Naive B cell (primary cell): ENCODE measurements around the gene ZBTB20. TPM values are rescaled to one million over a fixed set of nuclear protein-coding genes. Genes with fewer than 3 reads are reported as not detected.

Experiments used
- ATAC-seq, 2 donors: fragments of 150-1000 bp; cut with Tn5 transposase; 2 replicates each; pipeline ENCODE4 v1.10.0; 2021; ENCODE audit warnings: low read depth in 2 of 2, mild to moderate bottlenecking in 2 of 2, moderate library complexity in 2 of 2
- DNase-seq: peaks from one replicate; pipeline ENCODE4 v3.0.0; 2022
- H3K27ac Mint-ChIP-seq, 6 donors: one replicate each; pipeline ENCODE4 v1.8.0; 2020 to 2022; ENCODE audit warnings: mild to moderate bottlenecking in 6 of 6, mixed read lengths in 6 of 6, moderate library complexity in 5 of 6, inconsistent platforms in 2 of 6
- H3K27me3 Mint-ChIP-seq, 3 donors: one replicate each; pipeline ENCODE4 v1.8.0; 2021 to 2022; ENCODE audit warnings: mixed read lengths in 3 of 3, mild to moderate bottlenecking in 1 of 3
- H3K36me3 Mint-ChIP-seq, 2 donors: one replicate each; pipeline ENCODE4 v1.8.0; 2020 to 2022; ENCODE audit warnings: mixed read lengths in 2 of 2, inconsistent platforms in 1 of 2, mild to moderate bottlenecking in 1 of 2
- H3K4me1 Mint-ChIP-seq, 3 donors: one replicate each; pipeline ENCODE4 v1.8.0; 2020 to 2022; ENCODE audit warnings: mixed read lengths in 3 of 3, inconsistent platforms in 1 of 3, mild to moderate bottlenecking in 1 of 3, moderate library complexity in 1 of 3
- H3K4me3 Mint-ChIP-seq, 8 donors: one replicate each; pipeline ENCODE4 v1.8.0; 2020 to 2022; ENCODE audit warnings: mild to moderate bottlenecking in 8 of 8, mixed read lengths in 8 of 8, moderate library complexity in 8 of 8, inconsistent platforms in 2 of 8
- H3K9me3 Mint-ChIP-seq, 7 donors: one replicate each; pipeline ENCODE4 v1.8.0; 2020 to 2022; ENCODE audit warnings: mixed read lengths in 7 of 7, mild to moderate bottlenecking in 5 of 7, inconsistent platforms in 2 of 7, moderate library complexity in 1 of 7
- polyA plus RNA-seq, 6 donors: library from polyadenylated mRNA; unstranded; fragments of 300-500 nt; fragmentation: Illumina TruSeq; gene quantifications; one replicate each; pipeline ENCODE4 v1.2.3, GENCODE V29; 2021; ENCODE audit warnings: low read depth in 6 of 6

Gene ZBTB20
- polyA plus RNA-seq, 6 donors from 2014 or later: 20.4 to 38.5 (median 34.6) TPM

- H3K4me1 Mint-ChIP-seq: no peaks in the 10 kb centered on the region
- no peak for DNase-seq
- ATAC-seq: no peak
- peaks cover 0 to 8% of the 10 kb centered on the region in 2 donors for H3K36me3 Mint-ChIP-seq
- H3K27ac Mint-ChIP-seq: no peak overlapping the region
- H3K27me3 Mint-ChIP-seq: no peaks in the 10 kb centered on the region
- no peaks in the 10 kb centered on the region for H3K9me3 Mint-ChIP-seq
- H3K4me3 Mint-ChIP-seq: no peak overlapping the region
Observed at GRCh38 chr3:114718071-114718897, 428.8 kb downstream of the ZBTB20 start.

- Mint-ChIP-seq H3K27me3 (no peaks in the 10 kb centered on the region), H3K36me3 (peaks cover 0 to 9% of the 10 kb centered on the region in 2 donors), H3K9me3 (no peaks in the 10 kb centered on the region), H3K4me3 (no peak overlapping the region), H3K27ac (no peak overlapping the region), H3K4me1 (no peaks in the 10 kb centered on the region)
- DNase-seq (no peak), ATAC-seq (no peak)
Observed at GRCh38 chr3:114716916-114717315, 430.2 kb downstream of the ZBTB20 start.

GRCh38 chr3:114716126-114716525 lies 431.0 kb downstream of the ZBTB20 start:
- no peaks in the 10 kb centered on the region for H3K9me3 Mint-ChIP-seq
- H3K27me3 Mint-ChIP-seq: no peaks in the 10 kb centered on the region
- peaks cover 0 to 17% of the 10 kb centered on the region in 2 donors for H3K36me3 Mint-ChIP-seq
- H3K4me3 Mint-ChIP-seq: no peak overlapping the region
- ATAC-seq: no peak
- peak overlapping the region in 1 of 6 donors; percentile 40 for H3K27ac Mint-ChIP-seq
- H3K4me1 Mint-ChIP-seq: peaks cover 0 to under 1% (median 0%) of the 10 kb centered on the region in 3 donors
- no peak for DNase-seq

GRCh38 chr3:114714957-114715460 lies 432.1 kb downstream of the ZBTB20 start:
- Mint-ChIP-seq H3K27me3 (no peaks in the 10 kb centered on the region), H3K36me3 (peaks cover 11 to 22% of the 10 kb centered on the region in 2 donors), H3K4me3 (no peak overlapping the region), H3K27ac (no peak overlapping the region), H3K4me1 (peaks cover 0 to 8% (median 6%) of the 10 kb centered on the region in 3 donors), H3K9me3 (no peaks in the 10 kb centered on the region)
- DNase-seq (no peak), ATAC-seq (no peak)

GRCh38 chr3:114714237-114714636 lies 432.9 kb downstream of the ZBTB20 start:
- no peak for DNase-seq
- Mint-ChIP-seq H3K27ac (no peak overlapping the region), H3K4me1 (peaks cover 0 to 8% (median 6%) of the 10 kb centered on the region in 3 donors), H3K9me3 (no peaks in the 10 kb centered on the region), H3K27me3 (no peaks in the 10 kb centered on the region), H3K4me3 (no peak overlapping the region), H3K36me3 (peaks cover 13 to 22% of the 10 kb centered on the region in 2 donors)
- ATAC-seq: no peak

GRCh38 chr3:114712728-114713492 lies 434.2 kb downstream of the ZBTB20 start:
- no peaks in the 10 kb centered on the region for H3K27me3 Mint-ChIP-seq

GRCh38 chr3:114711321-114711886 lies 435.7 kb downstream of the ZBTB20 start:
- H3K4me3 Mint-ChIP-seq: no peak overlapping the region
- H3K27me3 Mint-ChIP-seq: no peaks in the 10 kb centered on the region
- no peak for DNase-seq
- peaks cover 13 to 25% of the 10 kb centered on the region in 2 donors for H3K36me3 Mint-ChIP-seq
- no peak for ATAC-seq
- H3K4me1 Mint-ChIP-seq: peaks cover 0 to 8% (median 6%) of the 10 kb centered on the region in 3 donors
- H3K27ac Mint-ChIP-seq: no peak overlapping the region
- no peaks in the 10 kb centered on the region for H3K9me3 Mint-ChIP-seq

More at GRCh38 chr3:114712728-114713492, 434.2 kb downstream of the ZBTB20 start:
- peaks cover 0 to 8% (median 6%) of the 10 kb centered on the region in 3 donors for H3K4me1 Mint-ChIP-seq
- peaks cover 13 to 24% of the 10 kb centered on the region in 2 donors for H3K36me3 Mint-ChIP-seq
- no peak overlapping the region for H3K27ac Mint-ChIP-seq
- no peak for DNase-seq
- no peak overlapping the region for H3K4me3 Mint-ChIP-seq
- H3K9me3 Mint-ChIP-seq: no peaks in the 10 kb centered on the region
- no peak for ATAC-seq

- ATAC-seq (no peak), DNase-seq (no peak)
- Mint-ChIP-seq H3K27ac (no peak overlapping the region), H3K27me3 (no peaks in the 10 kb centered on the region), H3K4me1 (peaks cover 2 to 8% (median 6%) of the 10 kb centered on the region in 3 donors), H3K36me3 (peaks cover 13 to 24% of the 10 kb centered on the region in 2 donors), H3K4me3 (no peak overlapping the region), H3K9me3 (no peaks in the 10 kb centered on the region)
Observed at GRCh38 chr3:114709102-114709501, 438.0 kb downstream of the ZBTB20 start.

- no peak for DNase-seq
- H3K36me3 Mint-ChIP-seq: peaks cover 13 to 26% of the 10 kb centered on the region in 2 donors
- no peaks in the 10 kb centered on the region for H3K27me3 Mint-ChIP-seq
- no peak overlapping the region for H3K4me3 Mint-ChIP-seq
- H3K4me1 Mint-ChIP-seq: peaks cover 2 to 8% (median 6%) of the 10 kb centered on the region in 3 donors
- no peak overlapping the region for H3K27ac Mint-ChIP-seq
- no peaks in the 10 kb centered on the region for H3K9me3 Mint-ChIP-seq
- ATAC-seq: no peak
Observed at GRCh38 chr3:114707252-114707860, 439.7 kb downstream of the ZBTB20 start.

GRCh38 chr3:114706591-114707232 lies 440.4 kb downstream of the ZBTB20 start:
- DNase-seq (no peak), ATAC-seq (no peak)
- H3K9me3 Mint-ChIP-seq: no peaks in the 10 kb centered on the region
- H3K27ac Mint-ChIP-seq: peak overlapping the region in 1 of 6 donors; percentile 29
- no peak overlapping the region for H3K4me3 Mint-ChIP-seq
- H3K27me3 Mint-ChIP-seq: no peaks in the 10 kb centered on the region
- H3K4me1 Mint-ChIP-seq: peaks cover 2 to 8% (median 6%) of the 10 kb centered on the region in 3 donors
- H3K36me3 Mint-ChIP-seq: peaks cover 13 to 23% of the 10 kb centered on the region in 2 donors

GRCh38 chr3:114700637-114701234 lies 446.4 kb downstream of the ZBTB20 start:
- peaks cover 6 to 20% (median 10%) of the 10 kb centered on the region in 3 donors for H3K4me1 Mint-ChIP-seq
- no peaks in the 10 kb centered on the region for H3K9me3 Mint-ChIP-seq
- no peak for DNase-seq
- peaks cover 0 to 11% of the 10 kb centered on the region in 2 donors for H3K36me3 Mint-ChIP-seq
- H3K4me3 Mint-ChIP-seq: no peak overlapping the region
- no peak for ATAC-seq
- no peak overlapping the region for H3K27ac Mint-ChIP-seq
- no peaks in the 10 kb centered on the region for H3K27me3 Mint-ChIP-seq
